B cell (primary cell): ENCODE measurements around the gene ERC2. TPM values are rescaled to one million over a fixed set of nuclear protein-coding genes. Genes with fewer than 3 reads are reported as not detected.

Source experiments
- ATAC-seq: fragments of 200-7000 bp; cut with Tn5 transposase; one replicate; pipeline ENCODE4 v1.10.0; 2021; ENCODE audit warnings: low read depth, mild to moderate bottlenecking, moderate number of reproducible peaks, moderate library complexity
- CTCF ChIA-PET: fragments of 350-600 bp; sonication (Branson Sonifier 250); formaldehyde crosslinking; loops from one replicate; lab custom pipeline; 2021; ENCODE audit warnings: antibody characterized with exemption, inconsistent platforms; lab: Charles Lee
- POLR2A ChIA-PET: fragments of 350-600 bp; sonication (Branson Sonifier 250); formaldehyde crosslinking; loops from one replicate; lab custom pipeline; 2021; ENCODE audit warnings: antibody characterized with exemption; lab: Charles Lee
- DNase-seq: peaks from one replicate; pipeline ENCODE4 v3.0.0; 2013
- H2AFZ ChIP-seq: 2 replicates; pipeline ENCODE4 v1.6.1; 2012; ENCODE audit warnings: mild to moderate bottlenecking, low read depth, low read length; ENCODE audit not compliant: insufficient read depth, poor library complexity, severe bottlenecking
- H3K27ac ChIP-seq, 2 donors: 1 replicate in 1 of 2; 2 replicates in 1 of 2; pipeline ENCODE4 v1.5.1; 2012 to 2013; ENCODE audit warnings: low read length in 2 of 2, mild to moderate bottlenecking in 2 of 2, moderate library complexity in 1 of 2
- H3K27me3 ChIP-seq, 4 experiments: fragments of 200-600 bp in 1 of 4; sonication (generic) in 1 of 4; replicated peaks in 1 of 4; 1 replicate in 2 of 4; 2 replicates in 2 of 4; pipeline versions ENCODE4 v1.6.1 to v1.7.0; 2013 to 2016; ENCODE audit warnings: low read length in 3 of 4, mild to moderate bottlenecking in 2 of 4, mixed read lengths in 1 of 4, moderate library complexity in 1 of 4; ENCODE audit not compliant: insufficient read depth in 4 of 4, control insufficient read depth in 3 of 4; ENCODE audit errors: control extremely low read depth in 1 of 4
- H3K36me3 ChIP-seq, 2 experiments: replicated peaks in 1 of 2; 1 replicate in 1 of 2; 2 replicates in 1 of 2; pipeline versions ENCODE4 v1.6.1 to v1.7.1; 2013; ENCODE audit warnings: low read length in 1 of 2; ENCODE audit not compliant: insufficient read depth in 2 of 2, control insufficient read depth in 1 of 2; ENCODE audit errors: control extremely low read depth in 1 of 2, extremely low read depth in 1 of 2
- H3K4me1 ChIP-seq, 2 donors: fragments of 200-600 bp in 1 of 2; sonication (generic) in 1 of 2; 1 replicate in 1 of 2; 2 replicates in 1 of 2; pipeline versions ENCODE4 v1.5.1 to v1.6.1; 2013 to 2017; ENCODE audit warnings: low read length in 2 of 2; ENCODE audit not compliant: control insufficient read depth in 2 of 2, insufficient read depth in 2 of 2
- H3K4me2 ChIP-seq: replicated peaks from 2 replicates; pipeline ENCODE3; 2012; ENCODE audit warnings: mild to moderate bottlenecking, low read depth, low read length; ENCODE audit not compliant: poor library complexity, severe bottlenecking
- H3K4me3 ChIP-seq, 5 experiments: fragments of 200-600 bp in 1 of 5; sonication (generic) in 1 of 5; 1 replicate in 3 of 5; 2 replicates in 2 of 5; pipeline versions ENCODE4 v1.5.1 to v1.7.0; 2011 to 2016; ENCODE audit warnings: low read length in 4 of 5, mild to moderate bottlenecking in 4 of 5, low read depth in 2 of 5, control low read depth in 1 of 5, moderate library complexity in 1 of 5; ENCODE audit not compliant: insufficient read depth in 1 of 5; ENCODE audit errors: control extremely low read depth in 1 of 5, extremely low read depth in 1 of 5
- H3K79me2 ChIP-seq: fragments of 200-600 bp; sonication (generic); one replicate; pipeline ENCODE4 v1.6.0; 2016; ENCODE audit warnings: low read length; ENCODE audit not compliant: control insufficient read depth, insufficient read depth
- H3K9ac ChIP-seq: fragments of 200-600 bp; sonication (generic); 2 replicates; pipeline ENCODE4 v1.6.1; 2017; ENCODE audit warnings: mild to moderate bottlenecking, low read length, moderate library complexity
- H3K9me3 ChIP-seq, 3 donors: one replicate each; pipeline versions ENCODE4 v1.6.1 to v1.7.1; 2013; ENCODE audit warnings: low read length in 2 of 3; ENCODE audit not compliant: control insufficient read depth in 2 of 3, insufficient read depth in 1 of 3; ENCODE audit errors: control extremely low read depth in 1 of 3
- H4K20me1 ChIP-seq: 2 replicates; pipeline ENCODE4 v1.6.0; 2012; ENCODE audit warnings: mild to moderate bottlenecking, low read length; ENCODE audit not compliant: insufficient read depth, control insufficient read depth, poor library complexity, severe bottlenecking
- H3K27ac Mint-ChIP-seq: one replicate; pipeline ENCODE4 v1.8.0; 2021; ENCODE audit warnings: mixed read lengths
- H3K27me3 Mint-ChIP-seq: one replicate; pipeline ENCODE4 v1.8.0; 2021; ENCODE audit warnings: mixed read lengths
- H3K4me1 Mint-ChIP-seq: one replicate; pipeline ENCODE4 v1.8.0; 2021; ENCODE audit warnings: mixed read lengths
- H3K4me3 Mint-ChIP-seq: one replicate; pipeline ENCODE4 v1.8.0; 2021; ENCODE audit warnings: mixed read lengths
- H3K9me3 Mint-ChIP-seq: one replicate; pipeline ENCODE4 v1.8.0; 2022; ENCODE audit warnings: mixed read lengths; ENCODE audit not compliant: insufficient read depth
- EZH2 ChIP-seq: IDR thresholded peaks from 2 replicates; pipeline ENCODE4 v1.6.1; 2012; ENCODE audit warnings: borderline replicate concordance, low read depth, mild to moderate bottlenecking, moderate library complexity, low read length; ENCODE audit not compliant: insufficient read depth, poor library complexity, severe bottlenecking
- WGBS: methylation state at CpG from one replicate; pipeline ENCODE4 v1.1.5; 2013; ENCODE audit warnings: missing lambda C conversion rate; ENCODE audit not compliant: insufficient coverage; 5-methylcytosine and 5-hydroxymethylcytosine counted together
- intact Hi-C: fragments of 100-400 bp; cut with micrococcal nuclease; formaldehyde crosslinking; loops from one replicate; pipeline ENCODE4 v1.10.0; 2022
- polyA plus RNA-seq: library from polyadenylated mRNA; depleted of rRNA; stranded (reverse); fragments of >200 nt; gene quantifications from 2 replicates; pipeline ENCODE4 v1.2.3, GENCODE V29; 2012
- total RNA-seq, 2 donors: library from RNA; stranded (reverse); fragments of 120-200 nt in 1 of 2; gene quantifications; 1 replicate in 1 of 2; 2 replicates in 1 of 2; pipeline versions ENCODE4 v1.2.3 to v1.2.4, GENCODE V29; 2013 to 2022
- TF ChIP-seq, protein P1 (sequence below): fragments of 200-600 bp; IDR thresholded peaks from one replicate; pipeline ENCODE4 v1.8.0; 2022; ENCODE audit warnings: antibody characterized with exemption, mild to moderate bottlenecking

Gene ERC2
- total and polyA plus RNA-seq, 2 donors (not counting 1 experiment from before 2014, with no cell fraction given): not detected

DNA sequence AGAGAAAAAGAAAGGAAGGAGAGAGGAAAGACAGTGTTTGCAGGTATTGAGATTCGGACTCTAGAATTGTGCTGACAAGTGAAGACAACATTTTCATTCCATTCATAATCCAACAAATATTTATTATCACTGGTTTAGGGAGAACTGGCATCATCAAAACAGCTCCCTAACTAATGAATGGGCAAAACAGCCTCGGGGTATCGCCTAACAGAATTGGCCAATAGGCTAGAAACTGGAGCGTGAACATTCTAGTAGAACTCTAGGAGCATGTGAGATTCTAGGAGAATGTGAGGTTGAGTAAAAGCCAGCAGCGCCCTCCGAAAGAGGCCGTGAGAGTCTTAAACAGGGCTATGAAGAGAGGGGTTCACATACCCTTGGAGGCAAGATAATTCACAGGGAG, 759.3 kb downstream of the ERC2 start:
- H3K27ac Mint-ChIP-seq: no peak overlapping the region
- intact Hi-C loops: no loop called here

DNA sequence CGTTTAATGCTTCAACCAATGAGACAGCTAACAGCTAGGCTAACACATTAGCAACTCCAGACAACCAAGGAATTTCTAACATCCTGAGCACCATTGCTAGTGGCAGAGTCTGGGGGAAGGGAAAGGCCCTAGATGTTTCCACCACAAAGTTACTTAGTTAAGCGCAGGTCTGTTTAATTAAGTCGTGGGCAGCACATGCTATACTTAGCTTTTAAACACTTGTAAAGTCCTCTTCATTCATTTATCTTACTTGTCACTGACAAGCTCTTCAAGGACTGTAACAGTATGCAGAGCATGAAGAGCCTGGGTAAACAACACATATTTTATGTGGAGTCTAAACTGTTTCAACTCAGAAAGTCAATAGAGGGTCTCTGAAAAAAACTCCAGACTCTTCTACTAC, 760.0 kb downstream of the ERC2 start:
- Histone ChIP-seq H3K79me2 (no peaks in the 10 kb centered on the region), H3K9me3 (no peaks in the 10 kb centered on the region), H3K36me3 (no peaks in the 10 kb centered on the region), H2AFZ (no peak overlapping the region), H3K4me1 (no peaks in the 10 kb centered on the region), H3K27me3 (no peaks in the 10 kb centered on the region), H3K27ac (no peak overlapping the region), H3K4me2 (no peak overlapping the region), H3K9ac (no peak overlapping the region), H4K20me1 (no peaks in the 10 kb centered on the region), H3K4me3 (no peak overlapping the region)
- Mint-ChIP-seq H3K27ac (no peak overlapping the region), H3K4me3 (no peak overlapping the region), H3K4me1 (no peaks in the 10 kb centered on the region), H3K27me3 (no peaks in the 10 kb centered on the region), H3K9me3 (no peaks in the 10 kb centered on the region)
- WGBS: 100% methylated on average over 1 of the region's 3 CpGs
- intact Hi-C loops: no loop called here
- ChIA-PET CTCF (no interaction called here), POLR2A (no interaction called here)
- TF ChIP-seq EZH2: no peak
- TF ChIP-seq, protein P1, sequence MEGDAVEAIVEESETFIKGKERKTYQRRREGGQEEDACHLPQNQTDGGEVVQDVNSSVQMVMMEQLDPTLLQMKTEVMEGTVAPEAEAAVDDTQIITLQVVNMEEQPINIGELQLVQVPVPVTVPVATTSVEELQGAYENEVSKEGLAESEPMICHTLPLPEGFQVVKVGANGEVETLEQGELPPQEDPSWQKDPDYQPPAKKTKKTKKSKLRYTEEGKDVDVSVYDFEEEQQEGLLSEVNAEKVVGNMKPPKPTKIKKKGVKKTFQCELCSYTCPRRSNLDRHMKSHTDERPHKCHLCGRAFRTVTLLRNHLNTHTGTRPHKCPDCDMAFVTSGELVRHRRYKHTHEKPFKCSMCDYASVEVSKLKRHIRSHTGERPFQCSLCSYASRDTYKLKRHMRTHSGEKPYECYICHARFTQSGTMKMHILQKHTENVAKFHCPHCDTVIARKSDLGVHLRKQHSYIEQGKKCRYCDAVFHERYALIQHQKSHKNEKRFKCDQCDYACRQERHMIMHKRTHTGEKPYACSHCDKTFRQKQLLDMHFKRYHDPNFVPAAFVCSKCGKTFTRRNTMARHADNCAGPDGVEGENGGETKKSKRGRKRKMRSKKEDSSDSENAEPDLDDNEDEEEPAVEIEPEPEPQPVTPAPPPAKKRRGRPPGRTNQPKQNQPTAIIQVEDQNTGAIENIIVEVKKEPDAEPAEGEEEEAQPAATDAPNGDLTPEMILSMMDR: no peak
- no peak for ATAC-seq
- no peak for DNase-seq

More for the DNA sequence above, 759.3 kb downstream of the ERC2 start:
- DNase-seq (no peak), ATAC-seq (no peak)
- Histone ChIP-seq H3K9ac (no peak overlapping the region), H3K4me1 (no peaks in the 10 kb centered on the region), H2AFZ (no peak overlapping the region), H3K4me2 (no peak overlapping the region), H3K36me3 (no peaks in the 10 kb centered on the region), H3K27me3 (no peaks in the 10 kb centered on the region), H3K4me3 (no peak overlapping the region), H3K79me2 (no peaks in the 10 kb centered on the region), H4K20me1 (no peaks in the 10 kb centered on the region), H3K27ac (no peak overlapping the region), H3K9me3 (no peaks in the 10 kb centered on the region)
- ChIA-PET POLR2A (no interaction called here), CTCF (no interaction called here)
- H3K27me3 Mint-ChIP-seq: no peaks in the 10 kb centered on the region
- no peak overlapping the region for H3K4me3 Mint-ChIP-seq
- WGBS: 100% methylated on average over 2 of the region's 7 CpGs
- TF ChIP-seq EZH2: no peak
- TF ChIP-seq, protein P1: no peak
- no peaks in the 10 kb centered on the region for H3K9me3 Mint-ChIP-seq
- no peaks in the 10 kb centered on the region for H3K4me1 Mint-ChIP-seq
